OCI-LY1 (cell line): ENCODE measurements around the gene CREB5.

Source experiments
- H2AFZ ChIP-seq: fragments of 200-600 bp; sonication (generic), shearing (Covaris generic); 2 replicates; pipeline ENCODE4 v1.6.0; 2014; ENCODE audit warnings: antibody characterized with exemption, mild to moderate bottlenecking, low read length
- H3F3A ChIP-seq: fragments of 200-600 bp; sonication (generic), shearing (Covaris generic); 2 replicates; pipeline ENCODE4 v1.6.0; 2014; ENCODE audit warnings: mild to moderate bottlenecking, antibody characterized with exemption, low read length, moderate library complexity; ENCODE audit not compliant: insufficient read depth
- H3K27ac ChIP-seq: fragments of 200-600 bp; sonication (generic); 2 replicates; pipeline ENCODE4 v1.5.1; 2014; ENCODE audit warnings: low read length, mixed run types, mild to moderate bottlenecking, low read depth; ENCODE audit not compliant: poor library complexity, severe bottlenecking
- H3K27me3 ChIP-seq: fragments of 200-600 bp; sonication (generic); 2 replicates; pipeline ENCODE4 v1.6.0; 2014; ENCODE audit warnings: antibody characterized with exemption, mild to moderate bottlenecking, low read length, moderate library complexity; ENCODE audit not compliant: insufficient read depth
- H3K36me3 ChIP-seq: fragments of 200-600 bp; sonication (generic); 2 replicates; pipeline ENCODE4 v1.6.1; 2014; ENCODE audit warnings: mild to moderate bottlenecking, antibody characterized with exemption, low read length, moderate library complexity, mixed read lengths; ENCODE audit not compliant: insufficient read depth
- H3K4me1 ChIP-seq: fragments of 200-600 bp; sonication (generic); 2 replicates; pipeline ENCODE4 v1.5.1; 2014; ENCODE audit warnings: mild to moderate bottlenecking, low read length, moderate library complexity; ENCODE audit not compliant: insufficient read depth, severe bottlenecking
- H3K4me2 ChIP-seq: fragments of 200-600 bp; sonication (generic), shearing (Covaris generic); 2 replicates; pipeline ENCODE4 v1.6.1; 2014; ENCODE audit warnings: low read length
- H3K4me3 ChIP-seq: fragments of 200-600 bp; sonication (generic); 2 replicates; pipeline ENCODE4 v1.5.1; 2014; ENCODE audit warnings: low read length, low read depth, mild to moderate bottlenecking, mixed read lengths; ENCODE audit not compliant: poor library complexity, severe bottlenecking
- H3K79me2 ChIP-seq: fragments of 200-600 bp; shearing (Covaris generic); 2 replicates; pipeline ENCODE4 v1.6.1; 2016; ENCODE audit warnings: mixed run types, low read length, mixed read lengths; ENCODE audit not compliant: insufficient read depth
- H3K9ac ChIP-seq: fragments of 200-600 bp; sonication (generic), shearing (Covaris generic); 2 replicates; pipeline ENCODE4 v1.6.1; 2014; ENCODE audit warnings: mild to moderate bottlenecking, low read length, mixed read lengths
- H3K9me2 ChIP-seq: fragments of 200-600 bp; sonication (generic), shearing (Covaris generic); 2 replicates; pipeline ENCODE4 v1.6.1; 2014; ENCODE audit warnings: low read depth, mild to moderate bottlenecking, low read length, mixed read lengths
- H3K9me3 ChIP-seq: fragments of 200-600 bp; shearing (Covaris generic); 2 replicates; pipeline ENCODE4 v1.6.1; 2014; ENCODE audit warnings: low read length, mixed read lengths
- H4K20me1 ChIP-seq: fragments of 200-600 bp; sonication (generic), shearing (Covaris generic); 2 replicates; pipeline ENCODE4 v1.6.0; 2016; ENCODE audit warnings: mild to moderate bottlenecking, low read length; ENCODE audit not compliant: insufficient read depth
- EZH2 ChIP-seq: fragments of 200-600 bp; sonication (generic), shearing (Covaris generic); IDR thresholded peaks from 2 replicates; pipeline ENCODE4 v1.8.0; 2017; ENCODE audit warnings: borderline replicate concordance, mixed run types, mild to moderate bottlenecking, antibody characterized with exemption, low read length, moderate library complexity, mixed read lengths
- TF ChIP-seq, protein P1 (sequence below): fragments of 200-600 bp; sonication (generic), shearing (Covaris generic); IDR thresholded peaks from 2 replicates; pipeline ENCODE4 v1.5.1; 2017; ENCODE audit warnings: mild to moderate bottlenecking, antibody characterized with exemption, low read length, moderate library complexity, mixed read lengths

Gene CREB5

DNA sequence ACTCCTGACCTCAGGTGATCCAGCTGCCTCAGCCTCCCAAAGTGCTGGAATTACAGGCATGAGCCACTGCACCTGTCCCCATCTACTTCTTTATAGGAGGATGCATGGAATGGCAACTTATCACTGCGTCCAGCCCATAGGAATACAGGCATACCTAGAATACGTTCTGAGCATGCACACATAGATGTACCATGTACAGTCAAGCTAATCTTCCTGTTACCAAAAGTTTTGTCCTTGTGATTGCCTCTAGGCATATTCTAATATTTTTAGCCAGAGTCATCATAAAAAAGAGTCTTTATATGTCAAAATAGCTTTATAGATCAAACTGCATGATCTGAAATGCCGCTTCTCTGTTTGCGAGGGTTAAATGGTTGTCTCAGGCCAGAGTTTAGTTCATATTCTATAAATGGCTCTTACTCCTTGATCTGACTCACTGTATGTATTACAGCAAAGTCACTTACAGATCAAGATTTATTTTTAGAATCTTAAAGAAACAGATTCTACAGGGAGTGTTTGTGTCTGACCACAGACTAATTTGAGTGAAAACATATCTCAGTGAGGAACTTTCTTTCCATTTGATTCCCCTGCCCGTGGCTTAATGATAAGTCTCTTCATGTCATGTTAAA lies 210.9 kb downstream of the CREB5 start:
- H3K36me3 ChIP-seq, result no peaks in the 10 kb centered on the region
- no peaks in the 10 kb centered on the region for H3K9me2 ChIP-seq
- H3K9ac ChIP-seq, result no peak overlapping the region
- TF ChIP-seq, protein P1, sequence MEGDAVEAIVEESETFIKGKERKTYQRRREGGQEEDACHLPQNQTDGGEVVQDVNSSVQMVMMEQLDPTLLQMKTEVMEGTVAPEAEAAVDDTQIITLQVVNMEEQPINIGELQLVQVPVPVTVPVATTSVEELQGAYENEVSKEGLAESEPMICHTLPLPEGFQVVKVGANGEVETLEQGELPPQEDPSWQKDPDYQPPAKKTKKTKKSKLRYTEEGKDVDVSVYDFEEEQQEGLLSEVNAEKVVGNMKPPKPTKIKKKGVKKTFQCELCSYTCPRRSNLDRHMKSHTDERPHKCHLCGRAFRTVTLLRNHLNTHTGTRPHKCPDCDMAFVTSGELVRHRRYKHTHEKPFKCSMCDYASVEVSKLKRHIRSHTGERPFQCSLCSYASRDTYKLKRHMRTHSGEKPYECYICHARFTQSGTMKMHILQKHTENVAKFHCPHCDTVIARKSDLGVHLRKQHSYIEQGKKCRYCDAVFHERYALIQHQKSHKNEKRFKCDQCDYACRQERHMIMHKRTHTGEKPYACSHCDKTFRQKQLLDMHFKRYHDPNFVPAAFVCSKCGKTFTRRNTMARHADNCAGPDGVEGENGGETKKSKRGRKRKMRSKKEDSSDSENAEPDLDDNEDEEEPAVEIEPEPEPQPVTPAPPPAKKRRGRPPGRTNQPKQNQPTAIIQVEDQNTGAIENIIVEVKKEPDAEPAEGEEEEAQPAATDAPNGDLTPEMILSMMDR, result no peak
- no peak for TF ChIP-seq EZH2
- H3F3A ChIP-seq, result no peaks in the 10 kb centered on the region
- H3K79me2 ChIP-seq, result no peaks in the 10 kb centered on the region
- H3K4me2 ChIP-seq, result no peak overlapping the region
- no peaks in the 10 kb centered on the region for H4K20me1 ChIP-seq
- no peak overlapping the region for H3K27ac ChIP-seq
- H3K27me3 ChIP-seq, result no peaks in the 10 kb centered on the region
- no peaks in the 10 kb centered on the region for H3K9me3 ChIP-seq
- H3K4me3 ChIP-seq, result no peak overlapping the region
- peaks cover 30% of the 10 kb centered on the region for H3K4me1 ChIP-seq
- H2AFZ ChIP-seq, result no peak overlapping the region

DNA sequence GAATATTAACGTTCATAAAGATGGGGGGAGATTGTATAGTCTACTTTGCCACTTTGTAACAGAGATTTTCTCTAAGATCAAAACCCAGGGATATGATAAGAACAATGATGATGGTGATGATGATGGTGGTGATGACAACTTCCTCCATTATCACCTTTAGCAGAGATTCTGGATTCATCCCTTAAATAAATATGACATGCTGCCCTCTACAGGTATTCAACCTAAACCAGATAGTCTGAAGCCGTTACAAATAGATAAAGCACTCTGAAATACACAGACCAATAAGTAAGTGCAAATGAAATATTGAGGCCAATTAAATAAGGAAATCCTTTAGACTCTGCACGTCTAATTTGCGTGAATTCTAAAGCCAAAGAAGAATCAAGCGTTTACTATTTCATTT lies 211.5 kb downstream of the CREB5 start:
- Histone ChIP-seq H3K4me2 (no peak overlapping the region), H2AFZ (no peak overlapping the region), H3K9me3 (no peaks in the 10 kb centered on the region), H3K4me1 (peaks cover 24% of the 10 kb centered on the region), H3K36me3 (no peaks in the 10 kb centered on the region), H3K27ac (no peak overlapping the region), H4K20me1 (no peaks in the 10 kb centered on the region), H3F3A (no peaks in the 10 kb centered on the region), H3K79me2 (no peaks in the 10 kb centered on the region), H3K9ac (no peak overlapping the region), H3K27me3 (no peaks in the 10 kb centered on the region), H3K9me2 (no peaks in the 10 kb centered on the region), H3K4me3 (no peak overlapping the region)
- no peak for TF ChIP-seq EZH2
- TF ChIP-seq, protein P1, result peak; percentile 86

DNA sequence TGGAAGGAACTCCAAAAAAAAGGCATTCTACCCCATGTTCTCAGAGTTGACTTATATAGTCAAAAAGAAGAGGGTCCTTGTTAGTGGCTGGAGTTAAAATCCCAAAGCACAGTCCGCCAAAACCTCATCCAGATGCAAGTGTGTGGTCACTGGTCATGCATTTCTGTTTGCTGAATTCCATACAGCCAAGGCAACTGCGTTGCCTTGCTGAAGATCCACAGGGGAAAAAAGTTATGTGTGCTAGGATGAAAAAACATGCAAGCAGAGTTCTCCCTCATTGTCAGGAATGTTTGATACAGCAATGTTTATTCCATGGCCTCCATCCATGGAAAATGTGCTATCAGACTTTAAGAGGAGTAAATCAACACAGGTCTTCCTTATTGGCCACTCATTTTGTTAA lies 213.1 kb downstream of the CREB5 start:
- H3K36me3 ChIP-seq, result no peaks in the 10 kb centered on the region
- no peak overlapping the region for H3K4me3 ChIP-seq
- H4K20me1 ChIP-seq, result no peaks in the 10 kb centered on the region
- no peak overlapping the region for H2AFZ ChIP-seq
- H3K9me2 ChIP-seq, result no peaks in the 10 kb centered on the region
- H3K27ac ChIP-seq, result no peak overlapping the region
- TF ChIP-seq, protein P1, result no peak
- no peak for TF ChIP-seq EZH2
- H3K27me3 ChIP-seq, result no peaks in the 10 kb centered on the region
- H3K4me1 ChIP-seq, result peaks cover 23% of the 10 kb centered on the region
- H3F3A ChIP-seq, result no peaks in the 10 kb centered on the region
- H3K9me3 ChIP-seq, result no peaks in the 10 kb centered on the region
- no peak overlapping the region for H3K4me2 ChIP-seq
- H3K9ac ChIP-seq, result no peak overlapping the region
- no peaks in the 10 kb centered on the region for H3K79me2 ChIP-seq
